Osteoblast (primary cell): ENCODE data around the gene ZBTB17. TPM values are rescaled to one million over a fixed set of nuclear protein-coding genes. Genes with fewer than 3 reads are reported as not detected.

ENCODE experiments used
- DNase-seq: peaks from one replicate; pipeline ENCODE4 v3.0.0; 2011; ENCODE audit warnings: low spot score, mixed read lengths; ENCODE audit not compliant: insufficient read length; ENCODE audit errors: missing footprints
- H2AFZ ChIP-seq: 2 replicates; pipeline ENCODE4 v1.6.0; 2011; ENCODE audit warnings: mild to moderate bottlenecking, low read length
- H3K27ac ChIP-seq: 2 replicates; pipeline ENCODE4 v1.5.1; 2011; ENCODE audit warnings: mild to moderate bottlenecking, low read depth, low read length, moderate library complexity
- H3K27me3 ChIP-seq: 2 replicates; pipeline ENCODE4 v1.6.0; 2012; ENCODE audit warnings: mild to moderate bottlenecking, control low read depth, inconsistent platforms, low read length, moderate library complexity; ENCODE audit not compliant: insufficient read depth
- H3K36me3 ChIP-seq: 2 replicates; pipeline ENCODE4 v1.5.1; 2011; ENCODE audit warnings: mild to moderate bottlenecking, low read length, control low read depth, moderate library complexity; ENCODE audit not compliant: insufficient read depth
- H3K4me1 ChIP-seq: 2 replicates; pipeline ENCODE4 v1.5.1; 2011; ENCODE audit warnings: mild to moderate bottlenecking, low read length, control low read depth, moderate library complexity; ENCODE audit not compliant: insufficient read depth
- H3K4me2 ChIP-seq: 2 replicates; pipeline ENCODE4 v1.6.0; 2011; ENCODE audit warnings: mild to moderate bottlenecking, low read length; ENCODE audit not compliant: insufficient read depth
- H3K4me3 ChIP-seq: fragments of 200-600 bp; sonication (generic); 3 replicates; pipeline ENCODE4 v1.5.1; 2012; ENCODE audit warnings: mild to moderate bottlenecking, low read length, inconsistent platforms; ENCODE audit not compliant: insufficient read depth
- H3K79me2 ChIP-seq: 2 replicates; pipeline ENCODE4 v1.6.0; 2012; ENCODE audit warnings: mild to moderate bottlenecking, low read length, control low read depth, inconsistent platforms; ENCODE audit not compliant: insufficient read depth
- H3K9me3 ChIP-seq: 2 replicates; pipeline ENCODE4 v1.5.1; 2011; ENCODE audit warnings: low read depth, low read length, control low read depth
- H4K20me1 ChIP-seq: 2 replicates; pipeline ENCODE4 v1.6.0; 2012; ENCODE audit warnings: mild to moderate bottlenecking, low read length, control low read depth; ENCODE audit not compliant: insufficient read depth
- CTCF ChIP-seq: IDR thresholded peaks from 2 replicates; pipeline ENCODE4 v1.5.1; 2011; ENCODE audit warnings: mild to moderate bottlenecking, low read depth, low read length, moderate library complexity; ENCODE audit errors: extremely low read depth
- total RNA-seq: library from RNA; depleted of rRNA; stranded (reverse); fragments of >200 nt; gene quantifications from 2 replicates; pipeline ENCODE4 v1.2.3, GENCODE V29; 2012

The ZBTB17 gene
- total RNA-seq, 1 donor = 29.7 TPM

- H3K36me3 ChIP-seq = peaks cover 3% of the 10 kb centered on the region
- H3K9me3 ChIP-seq = no peaks in the 10 kb centered on the region
- TF ChIP-seq CTCF = no peak
- H3K27me3 ChIP-seq = no peaks in the 10 kb centered on the region
- no peak overlapping the region for H2AFZ ChIP-seq
- peak overlapping the region; percentile 13 for H3K4me3 ChIP-seq
- H4K20me1 ChIP-seq = peaks cover 13% of the 10 kb centered on the region
- peak overlapping the region; percentile 93 for H3K27ac ChIP-seq
- peak overlapping the region; percentile 54 for H3K4me2 ChIP-seq
- DNase-seq = peak; percentile 96
- peaks cover 76% of the 10 kb centered on the region for H3K4me1 ChIP-seq
- H3K79me2 ChIP-seq = peaks cover 70% of the 10 kb centered on the region
These were observed 23.3 kb downstream of the ZBTB17 start for GRCh38 chr1:15952317-15953258.

GRCh38 chr1:15951341-15952153 is 24.4 kb downstream of the ZBTB17 start:
- peak overlapping the region; percentile 54 for H3K4me2 ChIP-seq
- peak overlapping the region; percentile 93 for H3K27ac ChIP-seq
- H3K9me3 ChIP-seq = no peaks in the 10 kb centered on the region
- H3K4me3 ChIP-seq = no peak overlapping the region
- H4K20me1 ChIP-seq = peaks cover 16% of the 10 kb centered on the region
- no peak for DNase-seq
- TF ChIP-seq CTCF = no peak
- no peaks in the 10 kb centered on the region for H3K27me3 ChIP-seq
- H3K4me1 ChIP-seq = peaks cover 74% of the 10 kb centered on the region
- H3K79me2 ChIP-seq = peaks cover 73% of the 10 kb centered on the region
- no peak overlapping the region for H2AFZ ChIP-seq
- peaks cover 14% of the 10 kb centered on the region for H3K36me3 ChIP-seq

GRCh38 chr1:15950763-15951295 is 25.1 kb downstream of the ZBTB17 start:
- peaks cover 74% of the 10 kb centered on the region for H3K79me2 ChIP-seq
- TF ChIP-seq CTCF = no peak
- no peak overlapping the region for H2AFZ ChIP-seq
- peak; percentile 76 for DNase-seq
- no peaks in the 10 kb centered on the region for H3K9me3 ChIP-seq
- peaks cover 21% of the 10 kb centered on the region for H3K36me3 ChIP-seq
- H3K27me3 ChIP-seq = no peaks in the 10 kb centered on the region
- peak overlapping the region; percentile 100 for H3K27ac ChIP-seq
- no peak overlapping the region for H3K4me2 ChIP-seq
- peaks cover 67% of the 10 kb centered on the region for H3K4me1 ChIP-seq
- peaks cover 13% of the 10 kb centered on the region for H4K20me1 ChIP-seq
- no peak overlapping the region for H3K4me3 ChIP-seq
